Gastrocnemius medialis (tissue), 4 donors: ENCODE data around the gene MAGI1.

Experiments used
- CTCF ChIP-seq, 5 experiments: fragments of 450-650 bp in 3 of 5; fragments of 200-600 bp in 2 of 5; sonication (generic) in 2 of 5; IDR thresholded peaks in 4 of 5; conservative IDR thresholded peaks in 1 of 5; 1 replicate in 4 of 5; 2 replicates in 1 of 5; pipeline ENCODE4 v1.5.1; 2016 to 2019; ENCODE audit warnings: antibody characterized with exemption in 5 of 5, mild to moderate bottlenecking in 3 of 5, moderate library complexity in 3 of 5
- POLR2A ChIP-seq, 2 donors: fragments of 450-650 bp; IDR thresholded peaks; one replicate each; pipeline ENCODE4 v1.6.1; 2017; ENCODE audit warnings: antibody characterized with exemption in 2 of 2, mild to moderate bottlenecking in 2 of 2, moderate library complexity in 2 of 2

GRCh38 chr3:65633018-65633638 lies 405.6 kb downstream of the MAGI1 start:
- TF ChIP-seq CTCF (IDR thresholded peaks at IDR 0.05 in 4 of 5, conservative IDR thresholded peaks at IDR 0.05 in 1 of 5) (no peak), POLR2A (IDR thresholded peaks at IDR 0.05) (no peak)
